NCI-H345 treated with DMSO at 0.1 percent for 48 hours (cell line): ENCODE measurements around the gene FAM114A2.

Experiments
- DNase-seq: peaks from one replicate; lab custom pipeline; 2025; ENCODE audit not compliant: unreplicated experiment; lab: John Stamatoyannopoulos, UW

The FAM114A2 gene

GRCh38 chr5:153952057-153952456, 86.7 kb downstream of the FAM114A2 start:
- no peak for DNase-seq

GRCh38 chr5:153941265-153941664, 97.4 kb downstream of the FAM114A2 start:
- no peak for DNase-seq
